ENCODE measurements around the gene VPS13D.

Gene VPS13D

DNA sequence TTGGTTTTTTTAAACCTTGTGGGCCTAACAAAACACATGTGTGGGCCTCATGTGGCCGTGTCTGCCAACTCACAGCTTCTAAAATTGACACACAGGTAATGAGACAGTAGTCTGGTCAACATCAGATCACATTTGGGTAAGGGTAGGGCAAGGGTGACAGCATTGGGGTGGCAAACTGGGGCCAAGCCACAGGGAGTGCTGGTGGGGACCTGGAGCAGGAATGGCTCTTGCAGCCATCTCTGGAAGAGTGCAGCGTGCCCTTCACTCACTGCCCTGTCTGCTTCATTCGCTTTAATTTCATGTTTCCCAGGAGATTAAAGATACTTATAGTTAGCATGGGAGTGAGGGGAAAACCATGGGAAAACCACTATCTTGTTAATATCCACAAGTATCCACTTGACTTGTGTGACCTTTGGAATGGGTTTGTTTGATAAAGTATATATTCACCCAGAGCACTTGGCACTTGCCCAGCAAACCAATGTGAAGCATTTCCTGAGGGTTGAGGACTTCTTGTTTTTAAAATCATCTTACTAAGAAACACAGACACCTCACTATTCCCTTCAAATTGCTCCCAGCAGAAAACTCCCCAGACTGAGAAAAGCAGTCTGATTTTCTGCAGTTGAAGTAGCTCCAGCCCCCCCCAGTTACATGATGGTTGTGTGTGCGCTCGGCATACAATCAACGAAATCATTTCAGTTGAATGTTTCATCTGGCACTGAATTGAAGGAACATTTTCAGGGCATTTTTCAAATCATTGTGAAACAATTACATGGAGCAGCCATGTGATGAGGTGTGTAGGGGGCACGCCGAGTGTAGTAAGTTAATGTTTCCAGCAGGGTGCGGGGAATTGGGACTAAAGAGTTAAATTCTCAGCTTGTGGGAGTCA, 175.7 kb downstream of the VPS13D start:
- DNase-seq (ENCODE audit: low read depth), result no peak

DNA sequence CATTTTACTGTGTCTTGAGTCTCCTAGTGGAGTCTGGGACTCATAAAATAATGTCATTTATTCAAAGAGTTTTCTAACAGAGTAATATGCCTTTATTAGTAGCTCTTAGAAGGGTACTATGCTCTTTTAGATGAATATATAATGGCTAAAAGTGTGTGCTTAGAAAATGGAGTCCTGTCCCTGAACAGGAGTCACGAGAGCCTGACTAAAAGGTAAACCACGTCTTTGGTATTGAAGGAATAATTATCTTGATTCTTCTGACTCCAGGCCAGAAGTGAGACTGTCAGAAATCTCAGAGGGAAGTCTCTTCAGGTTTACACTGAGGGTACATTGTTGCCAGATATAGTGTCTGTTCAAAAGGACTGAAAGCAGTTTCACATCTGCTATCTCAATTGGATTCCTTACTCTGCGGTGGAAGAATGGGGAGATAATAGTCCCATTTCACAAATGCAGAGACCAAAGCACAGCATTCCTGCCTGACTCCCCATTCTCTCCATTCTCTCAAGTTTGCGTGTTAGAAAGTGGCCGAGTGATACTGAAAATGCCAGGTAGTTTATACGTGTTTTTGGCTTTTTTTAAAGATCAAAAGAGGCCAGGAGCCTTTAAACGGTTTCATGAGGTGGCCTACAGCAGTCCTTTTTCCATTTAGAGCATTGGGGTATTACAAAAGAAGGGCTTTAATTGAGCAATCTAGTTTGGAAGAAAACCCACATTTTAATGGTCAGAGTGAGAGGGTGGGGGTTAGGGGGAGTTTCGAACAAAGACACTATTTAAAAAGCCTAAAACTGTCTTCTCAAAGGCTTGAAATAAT, 176.6 kb downstream of the VPS13D start:
- DNase-seq (ENCODE audit: low read depth), result no peak

DNA sequence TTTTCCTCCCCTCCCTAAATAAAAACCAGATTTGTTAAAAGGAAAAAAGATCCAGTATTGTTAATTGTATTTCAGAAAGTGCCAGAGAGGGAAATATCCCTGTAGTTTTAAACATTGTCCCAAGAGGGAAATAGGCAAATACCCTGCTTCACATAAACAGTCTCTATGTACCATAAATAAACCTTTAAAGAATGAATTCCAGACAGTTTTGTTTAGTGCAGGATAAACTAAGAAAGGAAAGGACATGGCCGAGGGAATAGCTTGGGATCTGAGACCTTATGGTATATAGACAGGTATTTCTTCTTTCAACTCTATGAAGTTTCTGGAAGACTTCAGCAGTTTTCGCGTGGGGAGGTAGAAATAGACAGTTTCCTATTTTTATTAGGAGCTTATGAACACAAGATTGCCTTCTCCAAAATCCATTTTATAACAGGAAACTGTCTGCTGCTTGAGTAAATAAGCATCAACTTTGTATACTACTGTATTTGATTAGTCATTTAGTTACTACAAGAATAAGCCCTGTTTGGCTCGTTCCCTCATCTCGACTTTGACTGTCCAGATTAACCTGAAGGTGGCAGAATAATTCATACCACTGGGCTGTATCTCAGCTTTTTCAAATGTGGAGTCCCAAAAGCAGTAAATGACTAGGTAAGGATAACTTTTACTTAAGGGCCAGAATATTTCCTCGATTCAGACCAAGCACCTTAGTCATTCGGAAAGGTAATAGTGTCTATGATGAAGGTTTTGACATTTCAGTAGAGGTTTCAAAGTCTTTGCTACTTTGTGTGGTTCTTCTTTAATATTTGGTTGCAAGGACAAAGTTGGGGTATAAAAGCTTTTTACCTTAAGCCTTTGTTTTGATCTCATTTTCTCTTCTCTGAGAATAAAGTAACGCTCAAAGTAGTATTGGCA, 177.5 kb downstream of the VPS13D start:
- no peak for DNase-seq (ENCODE audit: low read depth)

DNA sequence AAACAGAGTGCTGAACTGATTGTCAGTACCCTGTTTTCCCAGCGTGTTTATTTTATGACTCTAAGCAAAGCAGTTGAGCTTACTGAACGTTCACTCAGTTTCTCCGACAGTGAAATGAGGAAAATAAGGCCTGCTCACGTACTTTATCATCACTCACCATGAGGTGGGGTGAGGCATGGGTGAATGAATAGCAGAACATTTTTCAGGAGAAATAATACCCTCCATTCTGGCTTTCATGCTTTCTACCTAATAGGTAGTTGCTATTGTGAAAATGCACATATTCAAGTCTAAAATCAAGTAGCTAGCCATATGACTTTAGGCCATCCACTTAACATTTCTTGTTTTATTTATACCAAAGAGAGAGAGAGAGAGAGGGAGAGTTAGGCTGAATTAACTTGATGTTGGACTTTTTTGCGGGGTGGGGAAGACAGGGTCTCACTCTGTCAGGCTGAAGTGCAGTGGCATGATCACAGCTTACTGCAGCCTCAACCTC, 178.2 kb downstream of the VPS13D start:
- DNase-seq (ENCODE audit: low read depth), result no peak

DNA sequence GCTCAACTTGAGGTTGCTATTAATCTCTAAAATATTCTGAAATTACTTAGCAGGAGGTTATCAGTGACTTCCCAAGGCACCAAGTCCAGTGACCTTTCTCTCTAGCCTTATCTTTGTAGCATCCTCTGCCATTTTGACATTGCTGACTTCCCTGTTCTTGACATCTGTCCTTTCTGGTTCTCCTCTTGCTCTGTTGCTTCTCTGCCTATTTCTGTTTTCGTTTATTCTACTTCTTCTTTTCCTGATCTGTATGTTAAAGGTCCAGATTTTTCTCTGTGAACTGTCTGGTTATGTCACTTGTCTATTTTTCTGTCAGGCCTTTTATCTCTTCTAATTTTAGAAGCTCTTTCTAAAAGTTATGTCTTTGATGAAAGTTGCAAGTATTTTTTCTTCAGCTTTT, 178.8 kb downstream of the VPS13D start:
- no peak for DNase-seq (ENCODE audit: low read depth)

DNA sequence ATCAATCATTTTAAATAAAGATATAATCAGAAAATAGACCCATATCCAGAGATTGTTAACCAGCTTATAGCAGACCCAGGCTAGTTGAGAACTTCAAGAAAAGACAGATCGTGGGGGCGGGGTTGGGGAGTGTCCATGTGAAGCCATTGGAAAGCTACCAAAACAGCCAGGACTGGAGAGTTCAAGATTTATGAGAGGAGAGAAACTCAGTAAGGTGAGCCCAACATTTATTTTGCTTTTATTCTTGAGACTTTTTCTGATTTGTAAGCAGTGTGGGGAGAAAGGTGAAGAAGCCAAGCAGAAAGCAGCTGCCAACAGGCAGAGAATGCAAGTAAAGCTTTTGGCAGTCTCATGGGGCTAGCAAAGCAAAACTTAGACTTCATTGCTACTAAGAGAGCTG, 179.9 kb downstream of the VPS13D start:
- no peak for DNase-seq (ENCODE audit: low read depth)

DNA sequence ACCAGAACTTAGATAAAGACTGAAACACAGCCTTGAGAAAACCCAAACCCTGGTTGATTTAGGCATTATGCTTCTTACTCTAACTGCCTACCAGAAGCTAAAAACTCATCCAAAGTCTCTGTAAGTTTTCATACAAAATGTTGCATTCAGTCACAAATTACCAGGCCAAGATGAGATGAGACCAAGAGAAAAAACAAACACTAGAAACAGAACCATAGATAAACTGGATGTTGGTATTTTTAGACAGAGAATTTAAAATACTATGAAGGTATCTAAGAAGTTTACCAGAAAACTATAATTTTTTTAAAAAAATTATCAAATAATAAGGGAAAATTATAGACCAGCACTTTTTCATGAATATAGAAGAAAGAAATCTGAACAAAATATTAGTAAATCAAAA, 180.5 kb downstream of the VPS13D start:
- DNase-seq (ENCODE audit: low read depth), result no peak

DNA sequence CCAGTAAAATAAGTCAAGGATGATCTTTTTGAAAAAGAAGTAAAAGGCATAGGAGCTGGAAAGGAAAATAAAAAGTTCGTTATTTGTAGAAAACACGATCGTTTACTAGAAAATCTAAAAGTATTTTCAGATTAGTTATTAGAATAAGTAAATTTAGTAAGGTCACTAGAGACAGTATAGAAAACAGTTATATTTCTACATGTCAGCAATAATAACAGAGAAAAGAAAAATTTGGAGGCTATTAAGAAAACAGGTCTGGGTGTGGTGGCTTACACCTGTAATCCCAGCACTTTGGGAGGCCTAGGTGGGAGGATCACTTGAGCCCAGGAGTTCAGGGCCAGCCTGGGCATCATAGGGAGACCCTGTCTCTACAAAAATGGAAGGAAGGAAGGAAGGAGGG, 181.3 kb downstream of the VPS13D start:
- no peak for DNase-seq (ENCODE audit: low read depth)

DNA sequence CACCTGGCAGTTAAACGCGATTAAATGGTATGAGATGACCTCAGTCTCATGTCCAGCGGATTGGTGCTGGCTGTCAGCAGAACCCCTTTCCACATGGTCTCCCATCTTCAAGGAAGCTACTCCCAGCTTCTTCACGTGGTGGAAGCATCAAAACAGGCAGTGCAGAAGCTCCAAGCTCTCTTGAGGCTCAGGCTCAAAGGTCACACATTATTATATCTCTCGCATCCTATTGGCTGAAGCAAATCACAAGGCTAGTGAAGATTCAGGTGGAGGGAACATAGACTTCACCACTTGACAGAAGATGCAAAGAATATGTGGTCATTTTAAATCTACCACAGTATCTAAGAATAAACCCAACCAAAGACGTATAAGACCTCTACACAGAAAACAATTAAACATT, 181.9 kb downstream of the VPS13D start:
- DNase-seq (ENCODE audit: low read depth), result no peak

DNA sequence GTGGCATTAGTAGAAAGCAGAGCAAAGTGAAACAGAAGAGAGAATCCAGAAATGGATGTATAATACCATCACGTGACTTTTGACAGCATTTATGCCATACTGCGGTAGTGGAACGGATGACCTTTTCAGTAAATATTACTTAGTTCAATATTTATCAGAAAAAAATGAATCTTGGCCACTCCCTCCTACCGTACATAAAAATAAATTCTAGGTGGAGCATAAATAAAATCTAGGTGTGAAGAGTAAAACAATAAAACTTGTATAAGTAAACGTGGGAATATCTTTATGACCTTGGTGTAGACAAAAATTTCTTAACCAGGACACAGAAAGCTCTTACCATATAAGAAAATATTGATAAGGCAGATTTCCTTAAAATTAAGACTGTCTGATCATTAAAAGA, 182.6 kb downstream of the VPS13D start:
- no peak for DNase-seq (ENCODE audit: low read depth)

DNA sequence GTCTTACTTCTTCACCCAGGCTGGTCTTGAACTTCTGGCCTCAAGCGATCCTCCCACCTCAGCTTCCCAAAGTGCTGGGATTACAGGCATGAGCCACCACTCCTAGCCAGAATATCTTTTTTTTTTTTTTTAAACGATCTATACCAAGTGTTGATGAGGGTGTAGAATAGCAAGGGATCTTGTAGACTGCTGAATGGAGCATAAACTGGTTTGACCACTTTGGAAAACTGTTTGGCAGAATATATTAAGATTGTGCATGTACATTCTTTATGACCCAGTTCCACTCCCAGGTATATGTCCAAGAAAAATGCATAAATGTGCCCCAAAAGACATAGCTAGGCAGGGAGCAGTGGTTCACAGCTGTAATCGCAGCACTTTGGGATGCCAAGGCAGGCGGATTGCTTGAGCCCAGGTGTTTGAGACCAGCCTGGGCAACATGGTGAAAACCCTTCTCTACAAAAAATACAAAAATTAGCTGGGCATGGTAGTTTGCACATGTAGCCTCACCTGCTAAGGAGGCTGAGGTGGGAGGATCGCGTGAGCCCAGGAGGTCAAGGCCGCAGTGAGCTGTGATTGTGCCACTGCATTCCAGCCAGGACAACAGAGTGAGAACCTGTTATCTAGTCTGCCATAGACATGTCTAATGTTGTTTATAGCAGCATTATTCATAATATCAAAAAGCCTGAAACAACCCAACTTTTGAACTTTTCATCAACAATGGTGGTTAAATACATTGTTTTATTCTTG, 184.0 kb downstream of the VPS13D start:
- no peak for DNase-seq (ENCODE audit: low read depth)

DNA sequence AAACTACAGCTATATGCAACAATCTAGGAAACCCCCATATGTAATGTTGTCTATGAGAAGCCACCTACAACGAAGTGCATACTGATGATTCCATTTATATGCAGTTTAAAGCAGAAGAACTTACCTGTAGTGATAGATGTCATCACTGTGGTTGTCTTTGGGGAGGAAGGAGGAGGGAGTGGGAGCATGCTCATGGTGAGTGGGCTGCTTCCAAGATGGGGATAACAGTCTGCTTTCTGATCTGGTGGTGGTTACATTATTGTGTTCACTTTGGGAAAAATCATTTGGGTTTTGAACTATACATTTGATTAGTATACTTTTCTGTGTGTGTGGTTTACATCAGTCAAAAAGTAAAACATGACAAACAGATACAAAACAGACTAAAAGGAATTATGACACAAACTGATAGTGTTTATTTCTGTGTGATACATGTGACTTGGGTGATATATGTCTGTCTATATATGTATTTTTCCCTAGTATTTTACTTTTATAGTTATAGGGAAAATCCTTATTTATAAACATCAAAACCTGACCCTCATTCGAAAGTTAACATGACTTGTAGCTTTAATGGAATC, 184.7 kb downstream of the VPS13D start:
- DNase-seq (ENCODE audit: low read depth), result no peak

DNA sequence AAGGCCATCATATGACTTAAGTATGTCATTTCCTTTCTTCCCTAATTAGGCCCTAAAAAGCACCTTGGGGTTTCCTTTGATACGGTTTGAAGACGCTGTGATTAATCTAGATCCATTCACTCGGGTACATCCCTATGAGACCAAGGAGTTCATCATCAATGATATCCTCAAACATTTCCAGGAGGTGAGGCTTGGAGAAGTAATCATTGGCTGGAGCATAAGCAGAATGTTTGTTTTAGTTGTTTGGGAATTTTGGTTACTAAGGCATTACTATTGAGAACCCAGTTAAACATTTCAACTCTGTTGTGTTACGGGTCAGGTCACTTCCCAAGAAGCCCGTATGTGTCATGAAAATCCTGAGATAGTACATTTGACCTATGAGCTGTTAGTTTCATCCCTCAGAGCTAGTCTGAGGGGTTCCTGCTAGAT, 185.2 kb downstream of the VPS13D start:
- DNase-seq (ENCODE audit: low read depth), result no peak

DNA sequence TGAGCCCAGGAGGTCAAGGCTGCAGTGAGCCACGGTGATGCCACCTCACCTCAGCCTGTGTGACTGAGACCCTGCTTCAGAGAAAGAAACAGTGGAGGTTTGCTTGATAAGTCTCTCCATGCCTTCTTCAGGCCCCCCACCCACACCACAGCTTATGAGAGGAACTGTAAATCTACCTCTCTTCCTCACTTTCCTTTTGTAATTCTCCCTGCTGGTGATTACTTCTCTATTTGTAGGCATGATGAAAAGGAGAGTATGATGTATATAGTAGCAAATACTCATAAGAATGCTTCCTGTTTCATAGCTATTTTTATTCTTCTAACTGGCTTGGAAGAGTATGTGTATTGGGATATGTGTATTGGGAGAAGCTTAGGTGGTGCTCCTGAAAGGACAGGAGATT, 186.3 kb downstream of the VPS13D start:
- no peak for DNase-seq (ENCODE audit: low read depth)

DNA sequence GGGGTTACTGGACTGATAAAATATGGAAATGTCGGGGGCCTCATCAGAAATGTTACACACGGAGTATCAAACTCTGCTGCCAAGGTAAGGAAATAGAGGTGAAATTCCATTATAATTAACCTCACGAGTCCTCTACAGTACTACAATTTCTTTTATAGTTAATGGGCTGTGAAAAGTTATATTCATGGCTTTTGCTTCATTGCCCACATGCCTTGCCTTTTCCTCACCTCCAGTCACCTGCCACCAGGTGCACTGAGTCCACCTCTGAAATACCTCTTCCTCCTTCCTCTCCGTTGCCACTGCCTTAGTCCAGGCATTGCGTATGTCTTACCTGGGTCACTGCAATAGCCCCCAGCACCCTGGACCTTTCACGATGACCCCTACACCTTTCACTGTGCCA, 186.9 kb downstream of the VPS13D start:
- no peak for DNase-seq (ENCODE audit: low read depth)

DNA sequence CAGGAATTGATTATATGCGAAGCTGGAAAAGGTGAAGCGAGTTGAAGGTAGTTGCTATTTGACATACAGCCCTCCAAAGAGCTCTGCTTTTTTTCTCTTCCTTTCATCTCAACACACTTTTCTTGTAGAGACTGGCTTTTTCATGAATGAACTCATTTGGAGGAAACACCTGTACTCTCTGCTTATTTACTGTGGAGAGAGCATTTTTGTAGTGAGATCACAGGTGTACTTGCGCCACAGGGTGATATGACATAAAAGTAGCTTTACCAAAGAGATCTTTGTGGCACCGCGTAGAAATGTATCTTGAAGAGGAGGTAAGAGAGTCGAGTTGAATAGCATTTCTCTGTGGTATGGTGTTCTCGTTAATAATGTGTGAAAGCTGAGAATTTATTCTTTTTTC, 187.6 kb downstream of the VPS13D start:
- no peak for DNase-seq (ENCODE audit: low read depth)

DNA sequence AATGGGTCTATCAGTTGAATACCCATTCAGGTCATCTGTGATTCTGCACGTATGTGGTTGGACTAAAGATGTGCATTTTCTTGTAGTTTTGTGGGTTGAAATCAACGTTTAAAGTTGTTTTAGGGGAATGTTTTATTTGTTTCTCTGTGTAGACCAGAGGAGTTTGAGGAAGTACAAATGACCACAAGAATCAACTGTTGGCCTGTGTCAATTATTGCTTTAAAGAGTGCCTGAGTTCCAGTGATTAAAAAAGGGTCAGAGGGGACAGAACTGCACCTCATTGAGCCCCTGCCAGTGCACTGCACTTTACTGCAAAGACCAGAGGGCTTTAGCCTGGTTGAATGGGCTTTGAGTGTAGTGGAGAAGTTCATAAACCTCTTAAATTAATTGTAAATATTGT, 190.3 kb downstream of the VPS13D start:
- DNase-seq (ENCODE audit: low read depth), result no peak

DNA sequence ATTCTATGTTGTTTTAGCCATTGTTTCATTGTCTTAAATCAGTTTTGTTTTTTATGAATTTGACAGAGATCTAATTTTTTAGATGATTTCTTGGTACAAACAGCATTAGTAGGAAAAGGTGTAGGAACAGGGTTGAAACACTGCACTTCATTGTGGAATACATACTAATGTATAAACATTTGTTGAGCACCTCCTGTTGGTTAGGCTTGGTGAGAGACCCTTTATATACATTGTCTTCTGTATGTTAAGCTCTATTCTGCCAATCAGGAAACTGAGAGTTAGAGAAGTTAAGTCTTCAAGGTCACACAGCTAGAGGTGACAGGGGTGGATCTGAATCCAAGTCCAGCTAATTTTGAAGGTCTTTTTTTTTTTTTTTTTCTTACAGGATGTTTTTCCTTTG, 192.7 kb downstream of the VPS13D start:
- no peak for DNase-seq (ENCODE audit: low read depth)

DNA sequence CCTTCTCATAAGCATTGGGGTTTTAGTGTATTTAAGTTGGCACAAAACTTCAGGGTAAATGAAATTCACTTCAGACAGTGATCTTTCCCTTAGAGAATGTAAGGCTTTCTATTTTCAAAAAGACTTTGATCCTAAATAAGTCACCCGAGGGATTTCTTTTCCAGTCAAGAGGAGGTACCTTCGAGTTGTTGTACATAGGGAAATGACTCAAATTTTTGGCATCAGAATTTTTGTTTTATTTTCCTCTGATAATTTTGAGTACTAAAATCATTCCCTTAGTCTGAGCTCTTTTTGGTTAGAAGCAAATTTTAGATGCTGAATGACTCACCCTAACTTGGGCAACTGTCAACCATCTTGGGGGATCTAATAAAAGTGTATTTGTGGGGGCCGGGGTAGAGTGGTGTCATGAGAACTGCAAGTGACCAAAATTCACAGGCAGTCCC, 194.3 kb downstream of the VPS13D start:
- DNase-seq (ENCODE audit: low read depth), result no peak

DNA sequence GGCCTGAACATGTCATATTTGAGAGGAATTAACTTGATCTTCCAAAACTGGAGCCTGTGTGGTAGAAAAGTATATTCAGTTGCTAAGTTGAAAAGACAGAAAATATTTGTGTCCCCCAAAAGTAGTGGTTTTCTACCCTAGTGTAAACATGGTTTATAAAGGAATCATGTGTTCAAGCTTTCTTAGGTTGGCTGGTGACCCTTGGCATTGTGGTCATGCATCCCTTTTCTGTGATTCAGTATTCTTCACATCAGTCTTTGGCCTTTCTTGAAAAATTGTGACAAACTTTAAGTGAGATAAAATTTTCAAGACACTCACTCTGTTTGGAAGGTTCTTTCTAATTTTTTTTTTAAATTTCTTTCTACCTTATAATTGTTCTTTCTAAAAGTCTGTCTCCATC, 195.0 kb downstream of the VPS13D start:
- no peak for DNase-seq (ENCODE audit: low read depth)

DNA sequence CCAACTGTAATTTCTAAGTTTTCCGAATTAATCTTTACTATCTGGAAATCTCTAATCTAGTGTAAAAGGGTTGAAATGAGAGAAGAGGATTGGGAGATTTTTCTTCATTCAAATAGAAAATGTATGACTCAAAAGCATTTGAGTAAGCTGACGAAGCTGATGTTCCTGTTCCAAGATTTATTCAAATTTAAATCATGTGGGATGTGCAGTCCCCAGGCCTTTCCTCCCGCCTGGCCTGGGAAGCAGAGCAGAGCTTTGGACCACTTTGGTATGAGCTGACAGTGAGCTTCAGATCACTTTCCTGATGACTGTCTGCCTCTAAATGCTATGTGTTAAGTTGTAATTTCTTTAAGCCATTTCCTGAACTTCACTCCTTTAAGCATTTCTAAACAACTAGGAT, 196.2 kb downstream of the VPS13D start:
- DNase-seq (ENCODE audit: low read depth), result no peak

Measured in HS-27A (cell line).